Putamen (tissue), 1 donor: Measurements from ENCODE around the gene PDIA3.
A peak's percentile ranks its signal among the peaks of the same experiment; 100 is the strongest.
"Not testable (repeated sequence)": the region's sequence is repeated elsewhere in the genome, so short reads cannot be mapped to it uniquely, and the experiment has no call there.

Source experiments
- DNase-seq: peaks from one replicate; pipeline ENCODE4 v3.0.0-alpha.2; 2016; ENCODE audit warnings: low spot score

PDIA3 gene

DNA sequence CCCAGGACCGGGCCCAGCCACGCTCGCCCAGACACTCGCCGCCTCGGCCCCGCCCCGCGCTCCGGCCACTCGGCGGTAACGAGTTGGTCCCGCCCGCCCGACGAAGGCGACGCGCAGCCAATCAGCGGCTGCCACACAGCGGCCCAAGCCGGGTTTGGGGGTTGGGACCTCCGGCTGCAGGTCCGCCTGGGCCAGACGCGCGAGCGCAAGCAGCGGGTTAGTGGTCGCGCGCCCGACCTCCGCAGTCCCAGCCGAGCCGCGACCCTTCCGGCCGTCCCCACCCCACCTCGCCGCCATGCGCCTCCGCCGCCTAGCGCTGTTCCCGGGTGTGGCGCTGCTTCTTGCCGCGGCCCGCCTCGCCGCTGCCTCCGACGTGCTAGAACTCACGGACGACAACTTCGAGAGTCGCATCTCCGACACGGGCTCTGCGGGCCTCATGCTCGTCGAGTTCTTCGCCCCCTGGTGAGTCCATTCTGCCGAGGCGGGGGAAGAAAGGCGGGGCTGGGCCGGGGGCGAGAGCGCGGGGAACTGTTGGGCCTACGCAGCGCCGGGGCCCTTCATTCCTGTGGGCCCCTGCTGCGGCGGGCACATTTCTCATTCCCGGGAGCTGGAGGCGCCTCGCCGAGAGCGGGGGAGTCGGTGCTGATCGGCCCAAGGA, at the start of gene PDIA3:
TSS of gene PDIA3 (plus strand) at position 194 of the 658 bp plus-strand sequence. CDS start at position 296, 102 bp downstream.
- DNase-seq, result peak; percentile 90

DNA sequence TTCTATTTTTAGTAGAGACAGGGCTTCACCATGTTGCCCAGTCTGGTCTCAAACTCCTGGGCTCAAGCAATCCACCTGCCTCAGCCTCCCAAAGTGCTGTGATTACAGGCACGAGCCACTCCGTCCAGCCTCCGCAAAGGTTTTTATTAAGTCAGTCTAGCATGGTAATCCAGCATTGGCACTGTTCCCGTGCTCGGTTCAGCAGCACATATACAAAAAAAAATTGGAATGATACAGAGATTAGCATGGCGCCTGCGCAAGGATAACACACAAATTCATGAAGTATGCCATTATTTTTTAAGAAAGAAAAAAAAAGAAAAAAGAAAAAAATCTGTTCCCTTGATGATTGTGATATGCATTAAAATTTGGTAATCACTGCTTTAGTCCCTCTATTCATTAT, 44.1 kb upstream of the PDIA3 start:
- no peak for DNase-seq

DNA sequence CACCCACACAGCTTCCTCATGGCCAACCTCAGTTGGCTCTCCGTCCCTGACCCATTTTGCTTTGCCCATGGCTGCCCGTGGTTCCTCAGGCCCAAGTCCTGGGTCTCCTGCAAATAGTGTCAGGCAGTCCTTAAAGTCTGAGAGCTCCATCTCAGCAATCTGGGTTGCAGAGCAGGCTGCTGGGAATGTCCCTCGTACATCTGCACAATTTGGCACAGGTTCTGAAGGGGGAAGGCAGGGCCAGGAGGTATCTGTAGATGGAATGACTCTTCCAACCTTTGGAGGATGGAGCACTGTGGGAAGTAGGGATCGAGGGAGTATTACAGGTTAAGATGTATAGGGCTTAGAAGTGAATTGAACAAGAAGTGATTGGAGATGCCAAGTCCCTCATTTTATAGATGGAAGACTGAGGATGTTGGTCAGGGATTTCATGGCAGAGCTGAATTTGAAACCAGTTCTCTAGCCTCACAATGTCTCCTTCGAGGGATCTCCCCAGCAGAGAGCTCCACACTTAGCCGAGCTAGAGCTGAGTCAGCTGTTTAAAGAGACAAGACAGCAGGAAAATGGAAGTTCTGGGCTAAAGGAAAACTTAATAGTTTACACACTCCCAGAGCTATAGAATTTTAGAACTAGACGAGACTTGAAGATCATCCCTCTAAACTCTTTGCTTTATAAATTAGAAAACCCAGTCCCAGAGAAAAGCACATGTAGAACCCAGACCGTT, 43.4 kb upstream of the PDIA3 start:
- no peak for DNase-seq

DNA sequence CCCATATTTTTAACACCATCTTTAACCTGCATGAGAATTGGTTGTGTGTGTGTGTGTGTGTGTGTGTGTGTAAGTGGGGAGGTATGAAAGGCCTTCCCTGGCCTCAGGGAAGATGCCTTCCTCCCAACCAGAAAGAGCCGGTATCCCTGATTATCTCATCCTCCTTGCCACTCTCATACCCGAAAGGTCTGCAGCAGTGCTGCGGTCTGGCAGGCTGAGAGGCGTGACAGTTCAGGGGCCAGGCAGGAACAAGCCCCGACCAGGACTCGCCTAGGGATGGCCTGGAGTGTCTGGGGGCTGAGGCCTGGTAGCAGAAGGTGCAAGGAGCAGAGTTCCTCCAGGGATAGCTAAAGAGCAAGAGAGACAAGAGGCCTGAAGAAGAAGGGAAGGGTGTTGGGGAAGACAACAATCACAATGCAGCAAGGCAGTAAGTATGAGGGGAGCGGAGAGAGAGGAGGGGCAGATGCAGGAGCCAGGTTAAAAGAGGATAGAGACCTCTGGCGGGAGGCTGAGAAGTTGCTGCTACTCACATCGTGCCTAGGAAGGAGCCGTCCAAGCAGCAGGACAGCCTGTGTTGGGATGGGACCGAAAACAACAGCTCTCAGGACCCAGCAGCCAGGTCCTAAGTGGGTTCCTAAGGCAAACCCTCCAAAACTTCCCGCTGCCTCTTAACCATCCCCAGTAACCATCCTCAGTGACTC, 35.7 kb upstream of the PDIA3 start:
- DNase-seq, result not testable (repeated sequence)

DNA sequence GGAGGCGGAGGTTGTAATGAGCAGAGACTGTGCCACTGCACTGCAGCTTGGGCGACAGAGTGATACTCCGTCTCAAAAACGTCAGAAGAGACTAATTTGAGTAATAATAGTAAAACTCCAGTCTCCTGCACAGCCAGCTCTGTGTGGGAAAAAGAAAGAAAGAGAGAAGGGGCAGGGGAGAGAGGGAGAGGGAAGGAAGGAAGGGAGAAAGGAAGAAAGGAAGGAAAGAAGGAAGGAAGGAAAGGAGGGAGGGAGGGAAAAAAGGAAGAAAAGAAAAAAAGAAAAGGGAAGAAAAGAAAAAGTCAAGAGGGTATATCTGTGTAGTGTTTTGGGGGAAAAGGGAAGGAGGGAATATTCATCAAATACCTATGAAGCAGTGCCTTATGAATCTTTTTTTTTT, 23.1 kb upstream of the PDIA3 start:
- no peak for DNase-seq

DNA sequence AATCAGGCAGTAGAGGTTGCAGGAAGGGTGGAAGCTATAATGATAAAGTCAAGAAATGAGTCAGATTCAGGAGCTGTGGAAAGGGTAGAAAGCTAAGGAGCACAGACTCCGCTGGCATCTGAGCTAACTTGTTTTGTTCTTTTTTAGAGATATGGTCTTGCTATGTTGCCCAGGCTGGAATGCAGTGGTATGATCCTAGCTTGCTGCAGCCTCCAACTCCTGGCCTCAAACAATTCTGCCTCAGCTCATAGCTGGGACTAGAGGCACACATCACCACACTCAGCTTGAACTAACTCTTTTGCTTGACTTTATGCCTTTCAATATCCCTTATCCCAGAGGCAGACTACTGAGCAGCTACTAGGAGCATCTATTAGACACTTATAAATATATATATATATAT, 19.9 kb upstream of the PDIA3 start:
- not testable (repeated sequence) for DNase-seq

DNA sequence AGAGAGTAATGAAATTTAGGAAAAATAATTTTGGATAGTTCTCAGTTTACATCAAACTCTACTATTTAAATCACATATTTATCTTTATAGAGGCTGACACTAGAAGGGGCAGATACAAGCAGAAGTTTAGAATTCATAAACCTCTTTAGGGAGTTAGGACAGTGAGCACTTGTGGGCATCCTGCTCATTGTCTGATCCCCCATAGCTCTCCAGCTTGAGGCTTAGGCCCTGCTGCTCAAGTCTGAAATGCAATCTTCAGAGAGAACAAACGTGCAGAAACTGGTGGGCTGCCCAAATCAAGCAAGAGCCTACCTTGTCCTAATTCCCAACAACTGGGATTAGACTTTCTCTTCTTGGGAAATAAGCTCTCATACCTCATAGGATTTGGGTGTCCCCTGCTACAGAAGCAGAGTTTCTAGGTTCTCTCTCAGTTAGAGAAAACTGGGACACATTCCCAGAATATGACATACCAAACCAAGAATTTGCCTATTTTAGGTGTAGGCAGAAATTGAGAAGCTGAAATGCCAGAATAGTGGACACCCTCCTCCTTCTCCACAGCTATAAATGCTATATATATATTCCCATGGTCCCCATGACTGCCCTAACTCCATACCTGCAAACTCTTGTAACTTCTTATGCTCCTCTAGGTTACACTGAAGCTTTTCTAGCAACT, 18.0 kb upstream of the PDIA3 start:
- DNase-seq, result not testable (repeated sequence)

DNA sequence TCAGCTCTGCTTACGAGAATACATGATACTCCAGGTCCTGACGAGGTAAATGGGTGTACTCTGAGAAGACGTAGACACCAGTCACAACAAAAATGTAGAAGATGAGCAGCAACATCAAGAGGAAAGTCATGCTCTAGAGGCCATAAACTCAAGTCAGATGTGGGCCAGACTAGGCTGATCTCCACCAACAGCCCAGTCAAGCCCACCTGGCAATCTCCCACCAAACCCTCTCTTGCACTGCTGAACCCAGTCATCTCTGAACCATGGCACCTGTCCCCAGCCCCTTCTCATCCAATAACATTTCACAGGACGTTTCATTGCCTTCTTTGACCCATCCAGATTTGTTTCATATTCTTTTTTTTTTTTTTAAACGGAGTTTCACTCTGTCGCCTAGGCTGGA, 10.8 kb upstream of the PDIA3 start:
- DNase-seq, result no peak

DNA sequence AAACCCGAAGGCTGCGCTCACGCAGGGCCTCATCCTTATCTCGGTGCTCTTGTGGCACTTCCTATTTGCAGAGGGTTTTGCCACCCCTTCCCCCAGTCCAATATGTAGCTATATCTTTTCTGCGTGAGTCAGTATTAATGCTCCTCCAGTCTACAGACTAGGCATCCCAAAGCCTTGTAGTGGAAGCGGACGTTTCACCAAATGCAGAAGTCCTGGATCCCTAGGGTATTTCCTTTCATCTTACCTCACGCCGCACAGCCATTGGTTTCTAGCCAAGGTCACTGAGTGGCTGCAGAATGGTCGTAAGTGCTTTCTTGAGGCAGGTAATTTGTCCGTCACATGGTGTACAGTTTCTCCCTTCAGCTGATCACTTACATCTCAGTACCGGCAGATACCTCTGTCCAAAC, 668 bp downstream of the PDIA3 start:
- not testable (repeated sequence) for DNase-seq

DNA sequence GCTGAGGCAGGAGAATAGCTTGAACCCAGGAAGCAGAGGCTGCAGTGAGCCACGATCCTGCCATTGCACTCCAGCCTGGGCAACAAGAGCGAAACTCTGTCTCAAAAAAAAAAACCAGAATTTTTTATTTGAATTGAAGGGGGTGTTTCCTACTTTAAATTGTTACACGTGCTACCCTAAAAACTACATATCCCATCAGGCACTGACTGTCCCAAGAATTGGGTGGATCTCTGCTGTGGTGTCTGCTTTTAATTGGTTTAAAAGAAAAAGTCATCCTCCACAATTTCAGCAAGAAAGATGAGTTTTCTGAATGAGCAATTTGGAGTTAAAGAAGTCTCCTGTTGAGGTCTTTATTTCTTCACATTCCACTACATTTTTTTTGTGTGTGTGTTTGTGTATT, 2.1 kb downstream of the PDIA3 start:
- no peak for DNase-seq

DNA sequence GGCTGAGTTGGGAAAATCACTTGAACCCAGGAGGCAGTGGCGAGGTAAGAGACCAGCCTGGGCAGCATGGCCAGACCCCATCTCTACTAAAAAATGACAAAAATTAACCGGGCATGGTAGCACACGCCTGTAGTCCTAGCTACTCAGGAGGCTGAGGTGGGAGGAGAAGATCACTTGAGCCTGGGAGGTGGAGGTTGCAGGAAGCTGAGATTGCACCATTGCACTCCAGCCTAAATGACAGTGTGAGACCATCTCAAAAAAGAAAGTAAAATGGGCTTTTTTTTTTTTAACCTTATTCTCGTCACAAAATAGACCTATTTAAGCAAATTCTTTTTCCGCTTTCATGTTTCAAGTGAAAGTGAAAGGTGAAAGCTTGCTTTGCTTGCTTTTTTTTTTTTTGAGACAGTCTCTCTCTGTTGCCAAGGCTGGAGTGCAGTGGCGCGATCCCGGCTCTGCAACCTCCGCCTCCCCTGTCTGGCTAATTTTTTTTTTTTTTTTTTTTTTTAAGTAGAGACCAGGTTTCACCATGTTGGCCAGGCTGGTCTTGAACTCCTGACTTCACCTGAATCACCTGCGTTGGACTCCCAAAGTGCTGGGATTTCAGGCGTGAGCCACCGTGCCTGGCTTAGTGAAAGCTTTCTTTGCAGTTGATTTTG, 3.6 kb downstream of the PDIA3 start:
- no peak for DNase-seq

DNA sequence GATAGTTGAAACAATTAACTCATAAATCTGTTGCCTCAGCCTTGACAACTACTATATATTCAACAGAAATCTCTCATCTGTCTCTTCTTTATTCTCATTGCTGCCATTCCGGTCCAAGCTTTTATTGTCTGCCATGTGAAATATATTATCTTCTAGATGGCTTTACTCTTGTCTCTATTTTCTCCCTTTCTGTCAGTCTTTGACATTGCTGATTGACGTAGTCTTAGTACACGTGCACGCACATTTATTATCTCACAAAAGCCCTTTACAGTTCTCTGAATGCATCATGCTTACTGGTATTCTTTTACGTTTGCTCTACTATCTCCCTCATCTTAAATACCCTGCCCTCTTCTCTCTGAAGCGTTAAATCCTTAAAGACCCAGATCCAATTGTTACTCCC, 5.6 kb downstream of the PDIA3 start:
- no peak for DNase-seq

DNA sequence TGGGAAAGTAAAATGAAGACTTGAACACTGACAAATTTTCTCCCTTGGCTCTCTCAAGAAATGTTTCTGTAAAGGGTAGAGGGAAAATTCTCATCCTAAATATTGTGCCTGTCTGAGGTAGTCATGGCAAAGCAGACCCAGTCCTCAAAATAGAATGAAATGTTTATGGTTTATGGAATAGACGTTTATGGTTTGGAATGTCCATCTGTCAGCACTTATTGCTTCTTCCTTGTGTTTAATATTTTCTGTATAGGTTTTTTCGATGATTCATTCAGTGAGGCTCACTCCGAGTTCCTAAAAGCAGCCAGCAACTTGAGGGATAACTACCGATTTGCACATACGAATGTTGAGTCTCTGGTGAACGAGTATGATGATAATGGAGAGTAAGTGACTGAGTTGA, 16.6 kb downstream of the PDIA3 start:
- DNase-seq, result no peak

DNA sequence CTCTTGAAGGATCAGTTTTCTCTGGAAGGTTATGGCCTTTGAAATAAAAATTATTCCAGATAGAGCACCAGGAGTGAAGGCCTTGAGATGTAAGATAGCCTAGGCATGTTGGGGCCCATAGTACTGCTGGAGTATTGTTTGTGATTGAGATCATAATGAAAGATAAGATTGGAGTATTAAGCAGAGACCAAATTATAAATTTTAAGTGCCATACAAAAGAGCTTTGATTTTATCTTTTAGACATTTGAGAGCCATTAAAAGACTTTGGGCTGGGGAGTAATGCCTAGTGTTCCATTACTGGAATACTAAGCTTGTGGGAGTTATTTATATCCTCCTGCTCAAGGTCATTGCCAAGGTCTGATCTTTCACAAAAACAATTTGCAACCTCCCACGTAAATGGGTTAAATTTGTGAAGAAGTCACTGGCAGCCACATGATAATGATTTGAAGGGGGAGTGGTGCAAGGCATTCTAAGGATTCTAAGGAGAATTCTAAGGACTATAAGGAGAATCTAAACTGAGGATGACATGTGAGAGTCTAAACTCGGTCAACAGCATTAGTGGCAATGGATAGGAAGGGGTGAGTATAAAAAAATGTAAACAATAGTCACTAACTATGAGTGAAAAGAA, 17.7 kb downstream of the PDIA3 start:
- no peak for DNase-seq

DNA sequence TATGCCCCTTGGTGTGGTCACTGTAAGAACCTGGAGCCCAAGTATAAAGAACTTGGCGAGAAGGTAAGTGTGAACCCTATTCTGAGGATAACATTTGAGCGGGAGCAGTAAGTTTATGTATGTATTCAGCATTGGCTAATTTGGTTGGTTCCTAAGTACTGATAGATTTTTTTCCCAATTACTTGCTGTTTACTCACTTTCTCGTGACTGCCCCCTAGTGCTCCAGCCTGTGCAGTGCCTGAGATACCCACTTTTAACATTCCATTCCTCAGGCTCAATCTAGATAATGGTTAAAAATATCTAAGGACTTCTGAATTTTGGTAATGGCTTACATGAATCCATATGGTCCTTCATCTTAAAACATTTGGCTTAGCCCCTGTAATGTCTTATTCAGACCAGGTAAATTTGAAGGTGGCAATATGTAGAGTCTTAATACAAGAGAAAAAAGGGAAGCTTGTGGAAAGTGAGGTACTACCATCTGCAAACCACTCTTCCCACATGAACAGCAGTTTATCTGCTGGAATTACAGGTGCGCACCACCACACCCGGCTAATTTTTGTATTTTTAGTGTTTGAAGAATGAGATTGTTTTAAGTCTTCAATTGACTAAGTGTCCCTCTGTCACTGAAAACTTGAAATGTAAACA, 23.5 kb downstream of the PDIA3 start:
- peak; percentile 35 for DNase-seq

DNA sequence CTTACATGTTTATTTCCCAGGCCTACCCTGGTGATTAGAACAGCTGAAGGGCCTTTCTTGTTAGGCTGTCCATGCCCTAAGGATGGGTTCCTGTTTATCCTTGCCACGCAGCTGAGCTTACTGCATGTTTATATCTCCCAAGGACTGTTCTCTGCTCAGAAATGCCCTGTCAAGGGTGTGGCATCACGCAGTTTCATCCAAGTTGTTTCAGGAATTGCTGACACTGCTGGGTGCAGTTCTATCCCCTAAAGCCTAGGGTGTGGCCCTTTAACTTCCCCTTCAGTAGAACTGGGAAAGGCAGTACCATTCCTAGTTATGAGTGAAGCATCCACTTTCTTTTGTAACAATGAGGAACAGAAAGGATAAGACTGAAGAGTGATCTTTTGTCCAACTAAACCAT, 25.6 kb downstream of the PDIA3 start:
- DNase-seq, result no peak

DNA sequence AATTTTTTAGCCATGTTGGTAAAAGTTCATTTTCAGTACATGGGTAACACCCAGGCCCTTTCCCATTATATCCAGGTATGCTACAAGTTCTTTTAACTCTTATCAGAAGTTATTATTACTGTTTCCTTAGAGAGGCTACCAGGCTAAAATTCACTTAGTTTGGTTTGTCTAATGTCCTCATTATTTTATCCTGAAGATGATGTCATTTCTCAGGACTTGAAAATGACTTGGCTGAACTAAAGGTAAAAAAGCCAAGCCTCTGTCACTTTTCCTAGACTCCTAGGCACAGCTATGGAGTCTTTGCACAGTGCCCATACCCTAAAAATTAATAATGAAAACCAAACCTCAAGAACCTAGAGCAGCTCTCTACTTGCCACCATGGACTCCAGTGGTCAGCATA, 26.4 kb downstream of the PDIA3 start:
- DNase-seq, result no peak

DNA sequence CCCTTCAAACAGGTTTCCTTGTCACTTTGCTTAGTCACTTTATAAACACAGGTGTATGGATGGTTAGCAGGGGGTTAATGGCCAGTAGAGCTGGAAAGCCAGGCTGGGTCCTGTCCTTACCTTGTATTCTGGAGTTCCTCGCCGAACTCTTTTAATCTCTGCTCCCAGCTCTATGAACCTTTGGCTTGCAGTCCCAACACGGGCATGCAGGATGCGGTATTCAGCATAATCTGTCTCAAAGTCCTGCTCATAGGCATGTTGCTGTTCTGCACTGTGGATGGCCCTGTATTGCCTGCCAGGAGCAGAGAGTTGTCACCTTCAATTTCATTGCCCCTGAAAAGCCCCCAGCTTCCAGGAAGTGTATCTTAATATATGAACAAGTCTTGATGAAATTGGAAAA, 27.8 kb downstream of the PDIA3 start:
- DNase-seq, result no peak

DNA sequence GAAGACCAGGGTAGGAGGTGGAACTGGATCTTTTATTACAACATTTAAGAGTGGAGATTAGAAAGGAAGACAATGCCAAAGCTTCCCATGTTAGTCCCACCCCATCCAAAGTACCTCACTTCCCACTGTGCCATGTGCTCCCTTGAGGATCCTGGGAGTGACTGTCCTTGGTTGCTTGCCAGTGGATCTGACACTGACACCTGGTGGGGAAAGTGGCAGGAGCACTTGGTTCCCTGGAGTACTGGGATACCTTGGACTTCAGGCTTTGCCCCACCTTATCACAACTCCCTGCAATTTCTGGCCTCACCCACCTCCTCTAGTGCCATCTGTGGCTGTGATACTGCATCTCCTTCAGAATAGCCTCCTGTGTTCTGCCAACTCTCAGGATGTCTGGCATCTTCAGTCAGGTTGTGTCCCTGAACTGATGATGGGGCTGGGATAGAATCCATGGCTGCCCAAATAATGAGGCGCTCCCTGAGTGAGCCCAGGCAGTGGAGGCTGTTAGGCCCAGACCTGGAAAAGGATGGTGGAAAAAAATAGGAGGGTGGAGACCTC, 29.2 kb downstream of the PDIA3 start:
- DNase-seq, result no peak

DNA sequence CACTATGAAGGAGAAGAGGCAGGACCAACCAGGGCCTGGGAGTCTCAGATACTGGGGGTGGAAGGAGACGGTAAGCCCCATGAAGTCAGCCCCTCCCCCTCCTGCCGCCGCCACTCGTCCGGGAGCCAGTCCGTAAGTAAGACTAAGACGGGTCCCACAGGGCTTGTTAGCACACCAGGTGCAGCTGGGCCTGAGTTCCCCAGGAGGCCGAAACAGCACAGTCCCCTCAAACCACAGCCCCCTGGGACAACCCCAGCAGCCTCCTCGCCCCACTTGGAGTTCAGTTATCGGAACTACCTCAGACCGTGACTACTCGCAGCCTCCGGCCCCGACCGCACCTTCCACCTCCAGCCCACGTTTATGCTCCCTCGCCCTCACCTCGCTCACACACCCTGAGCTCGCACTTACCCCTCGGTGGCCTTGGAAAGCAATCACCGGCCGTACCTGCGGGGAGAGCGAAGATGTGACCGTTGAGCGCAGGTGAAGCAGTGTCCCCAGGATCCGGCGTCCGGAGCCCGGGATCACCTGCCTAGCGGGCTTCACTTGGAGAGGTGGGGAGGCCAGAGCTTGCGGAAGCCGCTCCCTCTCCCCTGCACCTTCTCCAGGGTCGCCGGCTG, 30.0 kb downstream of the PDIA3 start:
- DNase-seq, result no peak
